Measurements from ENCODE around the gene L1TD1.

- TF ChIP-seq REST (IDR thresholded peaks at IDR 0.05) (no peak), CHD2 (IDR thresholded peaks at IDR 0.05; ENCODE audit: low read length, partially characterized antibody) (no peak), CTCF (IDR thresholded peaks at IDR 0.05) (no peak), BCL3 (IDR thresholded peaks at IDR 0.05) (no peak), NR3C1 (IDR thresholded peaks at IDR 0.05) (no peak), RFX5 (IDR thresholded peaks at IDR 0.05) (no peak), POLR2A (IDR thresholded peaks at IDR 0.05; ENCODE audit: low read length) (no peak), EP300 (IDR thresholded peaks at IDR 0.05) (no peak), MAFK (IDR thresholded peaks at IDR 0.05; ENCODE audit: partially characterized antibody) (no peak), KDM1A (IDR thresholded peaks at IDR 0.05; ENCODE audit: low read depth) (no peak)
- TF ChIP-seq, protein P1, sequence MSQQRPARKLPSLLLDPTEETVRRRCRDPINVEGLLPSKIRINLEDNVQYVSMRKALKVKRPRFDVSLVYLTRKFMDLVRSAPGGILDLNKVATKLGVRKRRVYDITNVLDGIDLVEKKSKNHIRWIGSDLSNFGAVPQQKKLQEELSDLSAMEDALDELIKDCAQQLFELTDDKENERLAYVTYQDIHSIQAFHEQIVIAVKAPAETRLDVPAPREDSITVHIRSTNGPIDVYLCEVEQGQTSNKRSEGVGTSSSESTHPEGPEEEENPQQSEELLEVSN (IDR thresholded peaks at IDR 0.05; ENCODE audit: borderline replicate concordance, low read depth), result no peak
Measured at GRCh38 chr1:62227496-62227895, 32.8 kb downstream of the L1TD1 start.

Measured in A549 (cell line).